ENCODE measurements around the gene BTN1A1. TPM values are rescaled to one million over a fixed set of nuclear protein-coding genes. Genes with fewer than 3 reads are reported as not detected.

BTN1A1 gene
- total RNA-seq, 1 donor from 2014 or later: 0.36 TPM

GRCh38 chr6:26477426-26477825 is 22.7 kb upstream of the BTN1A1 start:
- no peaks in the 10 kb centered on the region for H3K27me3 Mint-ChIP-seq
- H3K27ac Mint-ChIP-seq: no peak overlapping the region
- no peaks in the 10 kb centered on the region for H3K9me3 Mint-ChIP-seq
- H3K4me1 Mint-ChIP-seq (ENCODE audit: unreplicated experiment): peaks cover 15% of the 10 kb centered on the region
- no peak for TF ChIP-seq CTCF (conservative IDR thresholded peaks at IDR 0.05)
- no peak overlapping the region for H3K4me3 Mint-ChIP-seq
- DNase-seq (ENCODE audit: extremely low spot score, unreplicated experiment): no peak
- peaks cover 3% of the 10 kb centered on the region for H3K36me3 Mint-ChIP-seq

- no peak for DNase-seq (ENCODE audit: extremely low spot score, unreplicated experiment)
- no peak overlapping the region for H3K27ac Mint-ChIP-seq
- TF ChIP-seq CTCF (conservative IDR thresholded peaks at IDR 0.05): no peak
- peaks cover 3% of the 10 kb centered on the region for H3K36me3 Mint-ChIP-seq
- H3K27me3 Mint-ChIP-seq: no peaks in the 10 kb centered on the region
- peaks cover 15% of the 10 kb centered on the region for H3K4me1 Mint-ChIP-seq (ENCODE audit: unreplicated experiment)
- no peak overlapping the region for H3K4me3 Mint-ChIP-seq
- H3K9me3 Mint-ChIP-seq: no peaks in the 10 kb centered on the region
These were observed 21.8 kb upstream of the BTN1A1 start for GRCh38 chr6:26478100-26478984.

GRCh38 chr6:26478985-26479278 is 21.2 kb upstream of the BTN1A1 start:
- Mint-ChIP-seq H3K9me3 (no peaks in the 10 kb centered on the region), H3K4me3 (no peak overlapping the region), H3K27ac (no peak overlapping the region), H3K36me3 (no peaks in the 10 kb centered on the region), H3K4me1 (ENCODE audit: unreplicated experiment) (peaks cover 10% of the 10 kb centered on the region), H3K27me3 (no peaks in the 10 kb centered on the region)
- no peak for TF ChIP-seq CTCF (conservative IDR thresholded peaks at IDR 0.05)
- DNase-seq (ENCODE audit: extremely low spot score, unreplicated experiment): no peak

- no peaks in the 10 kb centered on the region for H3K27me3 Mint-ChIP-seq
- no peaks in the 10 kb centered on the region for H3K36me3 Mint-ChIP-seq
- H3K27ac Mint-ChIP-seq: no peak overlapping the region
- no peak for TF ChIP-seq CTCF (conservative IDR thresholded peaks at IDR 0.05)
- H3K4me3 Mint-ChIP-seq: no peak overlapping the region
- H3K4me1 Mint-ChIP-seq (ENCODE audit: unreplicated experiment): no peaks in the 10 kb centered on the region
- H3K9me3 Mint-ChIP-seq: no peaks in the 10 kb centered on the region
- DNase-seq (ENCODE audit: extremely low spot score, unreplicated experiment): no peak
These were observed 17.8 kb upstream of the BTN1A1 start for GRCh38 chr6:26482338-26482737.

- Mint-ChIP-seq H3K27ac (no peak overlapping the region), H3K4me3 (no peak overlapping the region), H3K27me3 (no peaks in the 10 kb centered on the region), H3K9me3 (no peaks in the 10 kb centered on the region), H3K36me3 (no peaks in the 10 kb centered on the region), H3K4me1 (ENCODE audit: unreplicated experiment) (no peaks in the 10 kb centered on the region)
- TF ChIP-seq CTCF (conservative IDR thresholded peaks at IDR 0.05): no peak
- DNase-seq (ENCODE audit: extremely low spot score, unreplicated experiment): no peak
These were observed 16.4 kb upstream of the BTN1A1 start for GRCh38 chr6:26483727-26484126.
